Measurements from ENCODE around the gene KIAA1328. TPM values are rescaled to one million over a fixed set of nuclear protein-coding genes. Genes with fewer than 3 reads are reported as not detected.

The KIAA1328 gene
- total RNA-seq, 1 experiment from 2014 or later: 6.2 TPM

GRCh38 chr18:37249895-37250618, 421.1 kb downstream of the KIAA1328 start:
- TF ChIP-seq TCF7L2 (IDR thresholded peaks at IDR 0.05; ENCODE audit: low read depth, low read length) (no peak), CTCF (IDR thresholded peaks at IDR 0.05) (no peak), SIN3A (IDR thresholded peaks at IDR 0.05; ENCODE audit: borderline replicate concordance, insufficient read depth, low read depth, low read length) (no peak), POLR2AphosphoS5 (IDR thresholded peaks at IDR 0.05; ENCODE audit: low read depth, low read length) (no peak), REST (IDR thresholded peaks at IDR 0.05; ENCODE audit: insufficient read depth in 1 of 2, low read depth in 2 of 2, low read length in 1 of 2) (no peak)
- DNase-seq (ENCODE audit: low read depth, low spot score) (no peak), ATAC-seq (no peak)
- Histone ChIP-seq H3K27me3 (ENCODE audit: control insufficient read depth, insufficient read depth, low read length) (no peaks in the 10 kb centered on the region), H3K27ac (ENCODE audit: low read length) (no peak overlapping the region), H3K4me3 (ENCODE audit: low read depth in 2 of 2, low read length in 2 of 2) (no peak overlapping the region), H3K9me3 (ENCODE audit: control insufficient read depth, insufficient read depth, low read depth, low read length) (no peaks in the 10 kb centered on the region), H3K4me1 (ENCODE audit: control insufficient read depth, insufficient read depth, low read length) (no peaks in the 10 kb centered on the region), H3K36me3 (ENCODE audit: control insufficient read depth, insufficient read depth, low read length) (no peaks in the 10 kb centered on the region)
- ChIA-PET CTCF (no interaction called here), POLR2A (no interaction called here)
- in situ Hi-C loops (cut with HindIII; ENCODE audit: low pct_unique_long_range_greater_than_20kb, low sequenced_read_pairs) (no loop called here), intact Hi-C loops (cut with micrococcal nuclease; ENCODE audit: unreplicated experiment) (no loop called here)
- BruUV-seq (replicated peaks): no TSS peak

GRCh38 chr18:37251679-37252078, 422.8 kb downstream of the KIAA1328 start:
- Histone ChIP-seq H3K9me3 (ENCODE audit: control insufficient read depth, insufficient read depth, low read depth, low read length) (no peaks in the 10 kb centered on the region), H3K36me3 (ENCODE audit: control insufficient read depth, insufficient read depth, low read length) (no peaks in the 10 kb centered on the region), H3K4me1 (ENCODE audit: control insufficient read depth, insufficient read depth, low read length) (no peaks in the 10 kb centered on the region), H3K4me3 (ENCODE audit: low read depth in 2 of 2, low read length in 2 of 2) (no peak overlapping the region), H3K27ac (ENCODE audit: low read length) (no peak overlapping the region), H3K27me3 (ENCODE audit: control insufficient read depth, insufficient read depth, low read length) (no peaks in the 10 kb centered on the region)
- intact Hi-C loops (cut with micrococcal nuclease; ENCODE audit: unreplicated experiment) (no loop called here), in situ Hi-C loops (cut with HindIII; ENCODE audit: low pct_unique_long_range_greater_than_20kb, low sequenced_read_pairs) (no loop called here)
- POLR2A ChIA-PET: no interaction called here
- no TSS peak for BruUV-seq (replicated peaks)
- TF ChIP-seq REST (IDR thresholded peaks at IDR 0.05; ENCODE audit: insufficient read depth in 1 of 2, low read depth in 2 of 2, low read length in 1 of 2) (no peak), CTCF (IDR thresholded peaks at IDR 0.05) (no peak), POLR2AphosphoS5 (IDR thresholded peaks at IDR 0.05; ENCODE audit: low read depth, low read length) (no peak), SIN3A (IDR thresholded peaks at IDR 0.05; ENCODE audit: borderline replicate concordance, insufficient read depth, low read depth, low read length) (no peak), TCF7L2 (IDR thresholded peaks at IDR 0.05; ENCODE audit: low read depth, low read length) (no peak)
- DNase-seq (ENCODE audit: low read depth, low spot score): no peak
- ATAC-seq: no peak
- CTCF ChIA-PET: no interaction called here
